ENCODE measurements around the gene C10orf120. TPM values are rescaled to one million over a fixed set of nuclear protein-coding genes. Genes with fewer than 3 reads are reported as not detected.
A peak's percentile ranks its signal among the peaks of the same experiment; 100 is the strongest.

The C10orf120 gene
- total RNA-seq, 4 donors from 2014 or later: not detected

GRCh38 chr10:122740640-122741039, 41.0 kb upstream of the C10orf120 start:
- no peak for DNase-seq (ENCODE audit: extremely low spot score)
- Histone ChIP-seq H3K4me3 (no peak overlapping the region), H3K9me3 (no peaks in the 10 kb centered on the region), H3K27me3 (peaks cover 0 to 7% (median 0%) of the 10 kb centered on the region in 4 donors), H3K4me1 (no peaks in the 10 kb centered on the region), H3K27ac (replicated peaks in 1 of 4) (no peak overlapping the region), H3K36me3 (no peaks in the 10 kb centered on the region)
- WGBS: 79% methylated on average over 2 of the region's 2 CpGs
- intact Hi-C loops (cut with DNase I): no loop called here
- TF ChIP-seq POLR2A (IDR thresholded peaks at IDR 0.05; ENCODE audit: low read depth): no peak
- no peak for TF ChIP-seq CTCF (IDR thresholded peaks at IDR 0.05)
- TF ChIP-seq POLR2AphosphoS5 (IDR thresholded peaks at IDR 0.05): no peak
- no peak for TF ChIP-seq EP300 (IDR thresholded peaks at IDR 0.05)

DNA sequence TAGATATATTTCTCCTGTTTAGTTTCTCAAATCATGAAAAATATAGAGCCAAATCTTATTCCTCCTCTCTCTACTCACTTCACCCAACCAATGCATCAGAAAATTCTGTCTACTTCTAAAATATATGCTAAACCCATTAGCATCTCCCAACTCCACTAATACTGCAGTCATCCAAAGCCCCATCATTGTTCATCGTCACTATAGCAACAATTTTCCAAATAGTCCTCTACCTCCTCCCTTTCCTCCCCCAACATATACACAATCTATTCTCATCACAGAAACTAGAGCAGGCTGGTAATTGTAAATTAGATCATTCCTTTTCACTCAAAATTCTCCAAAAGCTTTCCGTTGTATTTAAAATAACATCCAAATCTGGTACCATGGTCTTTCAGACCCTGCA, 38.4 kb upstream of the C10orf120 start:
- 77% methylated on average over 2 of the region's 2 CpGs for WGBS
- H3K4me1 ChIP-seq: no peaks in the 10 kb centered on the region
- DNase-seq (ENCODE audit: extremely low spot score): no peak
- no peak overlapping the region for H3K27ac ChIP-seq (replicated peaks in 1 of 4)
- no peaks in the 10 kb centered on the region for H3K36me3 ChIP-seq
- no peaks in the 10 kb centered on the region for H3K9me3 ChIP-seq
- H3K27me3 ChIP-seq: no peaks in the 10 kb centered on the region
- no peak overlapping the region for H3K4me3 ChIP-seq
- intact Hi-C loops (cut with DNase I): no loop called here
- TF ChIP-seq EP300 (IDR thresholded peaks at IDR 0.05) (no peak), CTCF (IDR thresholded peaks at IDR 0.05) (no peak), POLR2AphosphoS5 (IDR thresholded peaks at IDR 0.05) (no peak), POLR2A (IDR thresholded peaks at IDR 0.05; ENCODE audit: low read depth) (no peak)

DNA sequence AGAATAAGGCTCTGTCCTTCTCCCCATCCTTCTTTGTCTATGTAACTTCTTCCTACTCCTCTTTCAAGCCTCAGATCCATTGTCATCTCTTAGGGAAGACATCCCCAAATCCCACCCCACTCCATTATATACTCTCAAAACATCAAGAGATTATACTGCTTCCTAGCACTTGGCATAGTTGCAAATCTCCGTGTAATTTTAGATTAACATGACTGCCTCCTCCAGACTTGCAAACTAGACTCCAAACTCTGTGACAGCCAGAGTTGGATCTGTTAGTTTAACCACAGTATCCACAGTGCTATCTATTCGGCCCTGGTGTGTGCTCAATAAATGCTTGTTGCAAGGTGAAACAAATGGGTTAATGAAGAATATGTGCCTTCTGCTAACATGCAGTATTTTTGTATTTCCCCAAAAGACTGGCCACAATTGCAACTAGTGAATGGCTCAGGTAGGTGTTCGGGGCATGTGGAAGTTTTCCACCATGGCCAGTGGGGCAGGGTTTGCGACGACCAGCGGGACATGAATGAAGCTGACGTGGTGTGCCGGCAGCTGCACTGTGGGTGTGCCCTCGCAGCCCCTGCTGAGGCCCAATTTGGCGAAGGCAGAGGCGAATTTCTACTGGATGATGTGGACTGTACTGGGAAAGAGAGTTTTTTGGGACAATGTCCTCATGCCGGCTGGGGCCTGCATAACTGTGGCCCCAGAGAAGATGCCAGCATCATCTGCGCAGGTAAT, 34.5 kb upstream of the C10orf120 start:
- WGBS: 79% methylated on average over 13 of the region's 13 CpGs
- H3K4me3 ChIP-seq: no peak overlapping the region
- no peaks in the 10 kb centered on the region for H3K36me3 ChIP-seq
- H3K27ac ChIP-seq (replicated peaks in 1 of 4): no peak overlapping the region
- TF ChIP-seq EP300 (IDR thresholded peaks at IDR 0.05): no peak
- TF ChIP-seq CTCF (IDR thresholded peaks at IDR 0.05): no peak
- no peak for TF ChIP-seq POLR2A (IDR thresholded peaks at IDR 0.05; ENCODE audit: low read depth)
- no peak for TF ChIP-seq POLR2AphosphoS5 (IDR thresholded peaks at IDR 0.05)
- DNase-seq (ENCODE audit: extremely low spot score): peak; percentile 55
- H3K4me1 ChIP-seq: no peaks in the 10 kb centered on the region
- H3K27me3 ChIP-seq: peaks cover 0 to 24% (median 4%) of the 10 kb centered on the region in 4 donors
- no peaks in the 10 kb centered on the region for H3K9me3 ChIP-seq
- intact Hi-C loops (cut with DNase I): no loop called here

DNA sequence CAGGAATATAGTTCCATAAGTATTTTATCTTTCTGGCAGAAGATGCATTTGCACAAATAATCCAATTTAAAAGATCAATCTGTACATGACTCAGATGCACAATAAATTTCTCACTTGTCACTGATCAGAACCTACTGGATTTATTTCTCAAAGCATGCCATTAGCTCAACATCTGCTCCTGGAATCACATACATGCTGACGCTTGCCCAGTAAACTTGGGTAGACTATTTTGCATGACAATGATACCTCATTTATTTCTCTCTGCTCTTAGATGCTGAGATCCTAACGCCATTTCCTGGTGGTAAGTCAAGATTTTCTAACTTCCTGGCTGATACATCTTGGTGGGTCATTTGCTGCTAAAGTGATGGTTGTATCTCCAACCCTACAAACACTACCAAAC, 33.8 kb upstream of the C10orf120 start:
- H3K4me3 ChIP-seq: no peak overlapping the region
- H3K9me3 ChIP-seq: no peaks in the 10 kb centered on the region
- 48% methylated on average over 2 of the region's 2 CpGs for WGBS
- intact Hi-C loops (cut with DNase I): no loop called here
- TF ChIP-seq POLR2A (IDR thresholded peaks at IDR 0.05; ENCODE audit: low read depth): no peak
- TF ChIP-seq EP300 (IDR thresholded peaks at IDR 0.05): no peak
- no peak for TF ChIP-seq CTCF (IDR thresholded peaks at IDR 0.05)
- TF ChIP-seq POLR2AphosphoS5 (IDR thresholded peaks at IDR 0.05): no peak
- peak; percentile 31 for DNase-seq (ENCODE audit: extremely low spot score)
- no peak overlapping the region for H3K27ac ChIP-seq (replicated peaks in 1 of 4)
- no peaks in the 10 kb centered on the region for H3K4me1 ChIP-seq
- H3K27me3 ChIP-seq: peaks cover 0 to 31% (median 4%) of the 10 kb centered on the region in 4 donors
- H3K36me3 ChIP-seq: no peaks in the 10 kb centered on the region

GRCh38 chr10:122730238-122730637, 30.6 kb upstream of the C10orf120 start:
- 48% methylated on average over 6 of the region's 6 CpGs for WGBS
- TF ChIP-seq POLR2AphosphoS5 (IDR thresholded peaks at IDR 0.05): no peak
- intact Hi-C loops (cut with DNase I): no loop called here

More at GRCh38 chr10:122730238-122730637, 30.6 kb upstream of the C10orf120 start:
- Histone ChIP-seq H3K36me3 (no peaks in the 10 kb centered on the region), H3K9me3 (no peaks in the 10 kb centered on the region), H3K27me3 (peaks cover 0 to 52% (median 4%) of the 10 kb centered on the region in 4 donors), H3K4me1 (no peaks in the 10 kb centered on the region), H3K27ac (replicated peaks in 1 of 4) (no peak overlapping the region), H3K4me3 (no peak overlapping the region)
- no peak for DNase-seq (ENCODE audit: extremely low spot score)

All from esophagus muscularis mucosa (tissue), 4 donors.